PFSK-1 (cell line): ENCODE measurements around the gene NDUFAF2.

Experiments
- FOXP2 ChIP-seq: optimal IDR thresholded peaks from 2 replicates; pipeline ENCODE3; 2011; ENCODE audit warnings: borderline replicate concordance, control low read depth, inconsistent platforms; ENCODE audit not compliant: insufficient read depth; ENCODE audit errors: extremely low read length, extremely low read depth
- POLR2AphosphoS5 ChIP-seq: IDR thresholded peaks from 2 replicates; pipeline ENCODE4 v1.6.1; 2012; ENCODE audit warnings: low read depth, mild to moderate bottlenecking, control low read depth, low read length, moderate library complexity

DNA sequence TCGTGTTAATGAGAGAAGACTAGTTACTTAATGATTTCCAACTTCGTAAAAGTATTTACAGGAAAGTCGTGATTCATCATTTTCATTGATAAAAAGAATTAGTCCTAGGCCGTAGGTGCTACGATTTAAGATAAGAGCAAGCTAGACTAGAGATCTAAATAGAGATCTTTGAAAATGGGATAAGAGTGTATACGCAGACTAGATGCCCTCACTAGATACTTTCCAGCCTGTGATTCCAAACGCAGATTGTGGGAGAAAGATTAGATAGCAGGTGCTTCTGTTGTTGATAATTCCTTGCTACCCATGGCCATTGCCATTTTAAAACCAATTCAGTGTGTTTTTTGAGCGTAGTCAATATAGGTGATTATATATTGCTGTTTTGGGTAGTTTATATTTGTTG, 223.9 kb downstream of the NDUFAF2 start:
- no peak for TF ChIP-seq POLR2AphosphoS5
- no peak for TF ChIP-seq FOXP2
